HG02588 (cell line): Measurements from ENCODE around the gene GSTM3.
"Not testable (repeated sequence)": the region's sequence is repeated elsewhere in the genome, so short reads cannot be mapped to it uniquely, and the experiment has no call there.

ENCODE experiments used
- ATAC-seq: cut with Tn5 transposase; IDR thresholded peaks from one replicate; pipeline ENCODE4 v1.9.1; 2021; ENCODE audit warnings: mild to moderate bottlenecking, moderate library complexity; ENCODE audit not compliant: unreplicated experiment

Gene GSTM3

GRCh38 chr1:109762821-109763645 is 22.2 kb upstream of the GSTM3 start:
- ATAC-seq = no peak

GRCh38 chr1:109762039-109762585 is 21.3 kb upstream of the GSTM3 start:
- ATAC-seq = no peak

- ATAC-seq = no peak
Measured at GRCh38 chr1:109761227-109762038, 20.6 kb upstream of the GSTM3 start.

- ATAC-seq = no peak
Measured at GRCh38 chr1:109760581-109761226, 19.9 kb upstream of the GSTM3 start.

GRCh38 chr1:109759513-109760334 is 18.9 kb upstream of the GSTM3 start:
- ATAC-seq = no peak

- ATAC-seq = no peak
Measured at GRCh38 chr1:109757936-109758786, 17.3 kb upstream of the GSTM3 start.

- no peak for ATAC-seq
Measured at GRCh38 chr1:109756848-109757521, 16.1 kb upstream of the GSTM3 start.

GRCh38 chr1:109756325-109756724 is 15.5 kb upstream of the GSTM3 start:
- not testable (repeated sequence) for ATAC-seq

GRCh38 chr1:109754738-109755137 is 13.9 kb upstream of the GSTM3 start:
- no peak for ATAC-seq

- no peak for ATAC-seq
Measured at GRCh38 chr1:109751531-109752260, 10.9 kb upstream of the GSTM3 start.

GRCh38 chr1:109750920-109751319 is 10.1 kb upstream of the GSTM3 start:
- ATAC-seq = no peak

GRCh38 chr1:109750241-109750882 is 9.5 kb upstream of the GSTM3 start:
- ATAC-seq = no peak

GRCh38 chr1:109749221-109749620 is 8.4 kb upstream of the GSTM3 start:
- ATAC-seq = no peak

GRCh38 chr1:109748311-109748710 is 7.5 kb upstream of the GSTM3 start:
- not testable (repeated sequence) for ATAC-seq

- ATAC-seq = peak; percentile 92
Measured at GRCh38 chr1:109739738-109740614, 862 bp downstream of the GSTM3 start.

GRCh38 chr1:109733236-109733870 is 7.5 kb downstream of the GSTM3 start:
- ATAC-seq = no peak
